Tongue (tissue), 2 donors: Measurements from ENCODE around the gene MICU1. TPM values are rescaled to one million over a fixed set of nuclear protein-coding genes. Genes with fewer than 3 reads are reported as not detected.
A peak's percentile ranks its signal among the peaks of the same experiment; 100 is the strongest.
"Not testable (repeated sequence)": the region's sequence is repeated elsewhere in the genome, so short reads cannot be mapped to it uniquely, and the experiment has no call there.

Experiments used
- DNase-seq: peaks from one replicate; pipeline ENCODE4 v3.0.0-alpha.2; 2015
- total RNA-seq: library from RNA; depleted of rRNA; stranded (reverse); fragments of >200 nt; gene quantifications from one replicate; pipeline ENCODE4 v1.2.3, GENCODE V29; 2014

Gene MICU1
- total RNA-seq, 1 donor from 2014 or later, result 87.9 TPM

GRCh38 chr10:72385724-72386123 is 240.2 kb downstream of the MICU1 start:
- no peak for DNase-seq

- DNase-seq, result not testable (repeated sequence)
Measured at GRCh38 chr10:72384982-72385381, 240.9 kb downstream of the MICU1 start.

- no peak for DNase-seq
Measured at GRCh38 chr10:72379776-72380175, 246.1 kb downstream of the MICU1 start.

- DNase-seq, result no peak
Measured at GRCh38 chr10:72379062-72379461, 246.8 kb downstream of the MICU1 start.

- peak; percentile 15 for DNase-seq
Measured at GRCh38 chr10:72375585-72375984, 250.3 kb downstream of the MICU1 start.

- no peak for DNase-seq
Measured at GRCh38 chr10:72375173-72375572, 250.7 kb downstream of the MICU1 start.

GRCh38 chr10:72370201-72370722 is 255.6 kb downstream of the MICU1 start:
- DNase-seq, result no peak

- DNase-seq, result no peak
Measured at GRCh38 chr10:72367301-72367960, 258.4 kb downstream of the MICU1 start.

- DNase-seq, result no peak
Measured at GRCh38 chr10:72365106-72365895, 260.6 kb downstream of the MICU1 start.

GRCh38 chr10:72364239-72364777 is 261.6 kb downstream of the MICU1 start:
- peak; percentile 97 for DNase-seq

- DNase-seq, result no peak
Measured at GRCh38 chr10:72356987-72357386, 268.9 kb downstream of the MICU1 start.

GRCh38 chr10:72356115-72356514 is 269.8 kb downstream of the MICU1 start:
- no peak for DNase-seq

GRCh38 chr10:72355214-72355555 is 270.7 kb downstream of the MICU1 start:
- no peak for DNase-seq

- DNase-seq, result peak; percentile 97
Measured at GRCh38 chr10:72354356-72355213, 271.3 kb downstream of the MICU1 start, which contains the start of gene DNAJB12. TSS of gene DNAJB12 (minus strand) at chr10:72354919. CDS start at chr10:72354897, 22 bp downstream.

GRCh38 chr10:72353965-72354355 is 271.9 kb downstream of the MICU1 start:
- no peak for DNase-seq

- no peak for DNase-seq
Measured at GRCh38 chr10:72353028-72353964, 272.6 kb downstream of the MICU1 start.

GRCh38 chr10:72351479-72351878 is 274.4 kb downstream of the MICU1 start:
- no peak for DNase-seq

- DNase-seq, result no peak
Measured at GRCh38 chr10:72349438-72349837, 276.4 kb downstream of the MICU1 start.

- no peak for DNase-seq
Measured at GRCh38 chr10:72348282-72348681, 277.6 kb downstream of the MICU1 start.

GRCh38 chr10:72346117-72346516 is 279.8 kb downstream of the MICU1 start:
- DNase-seq, result not testable (repeated sequence)

- no peak for DNase-seq
Measured at GRCh38 chr10:72344932-72345331, 280.9 kb downstream of the MICU1 start.
